CD14-positive monocyte (primary cell): ENCODE results near the gene FNDC3B. TPM values are rescaled to one million over a fixed set of nuclear protein-coding genes. Genes with fewer than 3 reads are reported as not detected.

Experiments
- DNase-seq, 3 donors: peaks; one replicate each; pipeline ENCODE4 v3.0.0-alpha.2; 2011 to 2022
- H2AFZ ChIP-seq: 2 replicates; pipeline ENCODE4 v1.6.0; 2012; ENCODE audit warnings: mild to moderate bottlenecking, low read depth, low read length, inconsistent platforms; ENCODE audit not compliant: insufficient read depth, poor library complexity, severe bottlenecking
- H3K27ac ChIP-seq, 2 donors: 1 replicate in 1 of 2; 2 replicates in 1 of 2; pipeline ENCODE4 v1.5.1; 2012 to 2013; ENCODE audit warnings: low read length in 2 of 2, control low read depth in 1 of 2, inconsistent platforms in 1 of 2, low read depth in 1 of 2, mild to moderate bottlenecking in 1 of 2
- H3K27me3 ChIP-seq, 2 donors: one replicate each; pipeline versions ENCODE4 v1.6.0 to v1.6.1; 2011 to 2013; ENCODE audit warnings: low read length in 2 of 2; ENCODE audit not compliant: control insufficient read depth in 2 of 2, insufficient read depth in 2 of 2
- H3K36me3 ChIP-seq, 2 donors: replicated peaks in 1 of 2; 1 replicate in 1 of 2; 2 replicates in 1 of 2; pipeline versions ENCODE4 v1.5.1 to v1.6.1; 2012 to 2013; ENCODE audit warnings: low read length in 2 of 2, control low read depth in 1 of 2, inconsistent platforms in 1 of 2, mild to moderate bottlenecking in 1 of 2; ENCODE audit not compliant: insufficient read depth in 2 of 2, control insufficient read depth in 1 of 2
- H3K4me1 ChIP-seq, 2 donors: 1 replicate in 1 of 2; 2 replicates in 1 of 2; pipeline versions ENCODE4 v1.5.1 to v1.6.1; 2012 to 2013; ENCODE audit warnings: low read length in 2 of 2, control low read depth in 1 of 2, inconsistent platforms in 1 of 2, mild to moderate bottlenecking in 1 of 2, moderate library complexity in 1 of 2; ENCODE audit not compliant: insufficient read depth in 2 of 2, control insufficient read depth in 1 of 2
- H3K4me2 ChIP-seq: replicated peaks from 2 replicates; pipeline ENCODE3; 2012; ENCODE audit warnings: low read length, moderate library complexity, mild to moderate bottlenecking; ENCODE audit not compliant: poor library complexity, severe bottlenecking; ENCODE audit errors: extremely low read depth
- H3K4me3 ChIP-seq, 3 experiments: fragments of 200-600 bp in 1 of 3; sonication (generic) in 1 of 3; replicated peaks in 1 of 3; 1 replicate in 2 of 3; 2 replicates in 1 of 3; pipeline ENCODE4 v1.5.1; 2011 to 2013; ENCODE audit warnings: low read length in 3 of 3, mild to moderate bottlenecking in 3 of 3, control low read depth in 2 of 3, low read depth in 2 of 3, inconsistent platforms in 1 of 3, moderate library complexity in 1 of 3
- H3K79me2 ChIP-seq: 2 replicates; pipeline ENCODE4 v1.6.0; 2012; ENCODE audit warnings: mild to moderate bottlenecking, control low read depth, inconsistent platforms, low read length, moderate library complexity; ENCODE audit not compliant: insufficient read depth
- H3K9ac ChIP-seq: 2 replicates; pipeline ENCODE4 v1.6.0; 2017; ENCODE audit warnings: low read length, mild to moderate bottlenecking; ENCODE audit not compliant: insufficient read depth, poor library complexity, severe bottlenecking
- H3K9me3 ChIP-seq, 2 donors: replicated peaks in 1 of 2; 1 replicate in 1 of 2; 2 replicates in 1 of 2; pipeline versions ENCODE4 v1.5.1 to v1.6.1; 2012 to 2013; ENCODE audit warnings: low read length in 2 of 2, control low read depth in 1 of 2; ENCODE audit not compliant: control insufficient read depth in 1 of 2, insufficient read depth in 1 of 2
- H4K20me1 ChIP-seq: 2 replicates; pipeline ENCODE4 v1.6.0; 2012; ENCODE audit warnings: mild to moderate bottlenecking, low read length, control low read depth, moderate library complexity; ENCODE audit not compliant: insufficient read depth
- H3K27ac Mint-ChIP-seq, 7 donors: one replicate each; pipeline ENCODE4 v1.8.0; 2020; ENCODE audit warnings: mild to moderate bottlenecking in 7 of 7, mixed read lengths in 7 of 7, moderate library complexity in 6 of 7, inconsistent platforms in 2 of 7
- H3K27me3 Mint-ChIP-seq, 3 donors: one replicate each; pipeline ENCODE4 v1.8.0; 2021 to 2022; ENCODE audit warnings: low read depth in 3 of 3, mild to moderate bottlenecking in 3 of 3, mixed read lengths in 3 of 3, moderate library complexity in 3 of 3, inconsistent platforms in 1 of 3
- H3K36me3 Mint-ChIP-seq, 2 donors: one replicate each; pipeline ENCODE4 v1.8.0; 2020; ENCODE audit warnings: mixed read lengths in 2 of 2, inconsistent platforms in 1 of 2, mild to moderate bottlenecking in 1 of 2
- H3K4me1 Mint-ChIP-seq: one replicate; pipeline ENCODE4 v1.8.0; 2020; ENCODE audit warnings: mild to moderate bottlenecking, mixed read lengths
- H3K4me3 Mint-ChIP-seq, 2 donors: one replicate each; pipeline ENCODE4 v1.8.0; 2020; ENCODE audit warnings: mild to moderate bottlenecking in 2 of 2, mixed read lengths in 2 of 2, moderate library complexity in 1 of 2
- H3K9me3 Mint-ChIP-seq, 7 donors: one replicate each; pipeline ENCODE4 v1.8.0; 2020 to 2022; ENCODE audit warnings: mixed read lengths in 7 of 7, mild to moderate bottlenecking in 6 of 7, moderate library complexity in 6 of 7, inconsistent platforms in 2 of 7
- WGBS: methylation state at CpG from one replicate; pipeline ENCODE4 v1.1.5; 2013; ENCODE audit warnings: missing lambda C conversion rate; ENCODE audit not compliant: insufficient coverage; 5-methylcytosine and 5-hydroxymethylcytosine counted together
- intact Hi-C, 2 donors: fragments of 100-400 bp; cut with micrococcal nuclease; formaldehyde crosslinking; loops; one replicate each; pipeline versions ENCODE4 v1.15.0 to v1.15.1; 2023
- polyA plus RNA-seq, 3 donors: library from polyadenylated mRNA; depleted of rRNA in 1 of 3; unstranded in 2 of 3; stranded (reverse) in 1 of 3; fragments of 300-500 nt in 2 of 3; fragments of >200 nt in 1 of 3; fragmentation: Illumina TruSeq in 2 of 3; gene quantifications; 1 replicate in 2 of 3; 2 replicates in 1 of 3; pipeline ENCODE4 v1.2.3, GENCODE V29; 2012 to 2021
- TF ChIP-seq, protein P1 (sequence below): fragments of 200-600 bp; IDR thresholded peaks from one replicate; pipeline ENCODE4 v1.8.0; 2022; ENCODE audit warnings: antibody characterized with exemption, mild to moderate bottlenecking

The FNDC3B gene
- polyA plus RNA-seq, 3 donors = 19.6 to 36.1 (median 25.7) TPM

DNA sequence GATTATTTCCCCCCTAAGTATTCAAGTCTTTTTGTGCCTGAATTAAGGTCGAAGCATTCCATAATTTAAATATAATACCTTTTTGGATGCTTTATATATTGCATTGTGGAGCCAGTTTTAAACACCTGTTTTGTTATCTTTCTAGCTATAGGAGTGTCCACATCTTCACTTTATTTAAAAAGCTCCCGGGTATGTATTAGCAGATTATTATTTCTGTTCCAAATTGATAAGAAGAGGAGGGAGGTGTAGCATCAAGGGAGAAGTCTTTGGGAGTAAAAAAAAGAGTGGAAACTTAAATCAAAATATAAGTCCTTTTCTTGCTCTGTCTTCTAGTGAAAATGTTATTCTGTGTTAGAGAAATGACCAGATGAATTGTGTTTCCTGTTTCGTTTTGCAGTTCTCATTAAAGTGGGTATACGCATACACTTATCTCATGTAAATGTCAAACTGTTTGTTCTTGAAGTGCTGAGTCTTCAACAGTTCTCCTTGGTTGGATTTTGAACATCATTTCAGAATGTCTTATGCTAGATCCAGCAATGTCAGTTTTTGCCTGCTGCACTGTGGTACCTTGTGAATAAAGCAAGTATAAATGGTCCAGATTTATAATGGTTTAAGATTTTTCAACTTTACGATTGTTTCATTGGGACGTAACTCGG, 105.8 kb downstream of the FNDC3B start:
- 100% methylated on average over 1 of the region's 7 CpGs for WGBS
- DNase-seq = peak in 2 of 3 donors; percentile 42 to 51

DNA sequence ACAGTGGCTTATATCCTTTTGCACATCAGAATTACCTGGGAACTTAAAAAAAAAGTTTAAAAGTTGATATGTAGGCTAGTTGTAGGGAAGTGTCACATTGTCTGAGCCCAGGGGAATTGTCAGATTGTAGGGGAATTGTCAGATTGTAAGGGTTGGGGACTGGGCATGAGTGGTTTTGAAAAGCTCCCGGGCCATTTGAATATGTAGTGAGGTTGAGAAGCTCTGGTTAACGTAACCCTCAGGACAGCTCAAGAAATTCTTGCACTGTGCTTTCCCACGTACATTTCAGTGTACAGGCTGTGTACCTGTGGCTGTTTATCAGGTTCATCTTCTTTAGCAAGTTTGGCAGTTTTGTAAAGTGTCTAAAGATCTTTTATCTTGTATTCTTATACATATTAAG, 107.0 kb downstream of the FNDC3B start:
- H3K79me2 ChIP-seq = peaks cover 100% of the 10 kb centered on the region
- H3K4me1 ChIP-seq = peaks cover 54 to 71% of the 10 kb centered on the region in 2 donors
- no peak overlapping the region for H3K4me3 ChIP-seq
- Mint-ChIP-seq H3K36me3 (peaks cover 0 to 19% of the 10 kb centered on the region in 2 donors), H3K4me3 (no peak overlapping the region), H3K27me3 (no peaks in the 10 kb centered on the region), H3K4me1 (peaks cover 72% of the 10 kb centered on the region), H3K9me3 (peaks cover 0 to 4% (median 0%) of the 10 kb centered on the region in 7 donors), H3K27ac (peak overlapping the region in 6 of 7 donors; percentile 15 to 93 (median 46))
- H4K20me1 ChIP-seq = peaks cover 4% of the 10 kb centered on the region
- TF ChIP-seq, protein P1, sequence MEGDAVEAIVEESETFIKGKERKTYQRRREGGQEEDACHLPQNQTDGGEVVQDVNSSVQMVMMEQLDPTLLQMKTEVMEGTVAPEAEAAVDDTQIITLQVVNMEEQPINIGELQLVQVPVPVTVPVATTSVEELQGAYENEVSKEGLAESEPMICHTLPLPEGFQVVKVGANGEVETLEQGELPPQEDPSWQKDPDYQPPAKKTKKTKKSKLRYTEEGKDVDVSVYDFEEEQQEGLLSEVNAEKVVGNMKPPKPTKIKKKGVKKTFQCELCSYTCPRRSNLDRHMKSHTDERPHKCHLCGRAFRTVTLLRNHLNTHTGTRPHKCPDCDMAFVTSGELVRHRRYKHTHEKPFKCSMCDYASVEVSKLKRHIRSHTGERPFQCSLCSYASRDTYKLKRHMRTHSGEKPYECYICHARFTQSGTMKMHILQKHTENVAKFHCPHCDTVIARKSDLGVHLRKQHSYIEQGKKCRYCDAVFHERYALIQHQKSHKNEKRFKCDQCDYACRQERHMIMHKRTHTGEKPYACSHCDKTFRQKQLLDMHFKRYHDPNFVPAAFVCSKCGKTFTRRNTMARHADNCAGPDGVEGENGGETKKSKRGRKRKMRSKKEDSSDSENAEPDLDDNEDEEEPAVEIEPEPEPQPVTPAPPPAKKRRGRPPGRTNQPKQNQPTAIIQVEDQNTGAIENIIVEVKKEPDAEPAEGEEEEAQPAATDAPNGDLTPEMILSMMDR = no peak
- DNase-seq = no peak
- no peaks in the 10 kb centered on the region for H3K9me3 ChIP-seq
- no peak overlapping the region for H3K9ac ChIP-seq
- H3K36me3 ChIP-seq = no peaks in the 10 kb centered on the region
- no peaks in the 10 kb centered on the region for H3K27me3 ChIP-seq
- intact Hi-C loops = no loop called here
- no peak overlapping the region for H2AFZ ChIP-seq
- 83% methylated on average over 2 of the region's 3 CpGs for WGBS
- peak overlapping the region in 1 of 2 donors; percentile 59 for H3K27ac ChIP-seq
- H3K4me2 ChIP-seq = no peak overlapping the region

More for the DNA sequence above, 105.8 kb downstream of the FNDC3B start:
- Mint-ChIP-seq H3K36me3 (peaks cover 2 to 25% of the 10 kb centered on the region in 2 donors), H3K9me3 (peaks cover 0 to 4% (median 0%) of the 10 kb centered on the region in 7 donors), H3K4me1 (peaks cover 78% of the 10 kb centered on the region), H3K27ac (peak overlapping the region; percentile 87 to 95 (median 91)), H3K27me3 (no peaks in the 10 kb centered on the region), H3K4me3 (peak overlapping the region; percentile 64)
- no peaks in the 10 kb centered on the region for H3K36me3 ChIP-seq
- H3K9ac ChIP-seq = peak overlapping the region; percentile 11
- no peaks in the 10 kb centered on the region for H3K27me3 ChIP-seq
- H3K4me1 ChIP-seq = peaks cover 66 to 83% of the 10 kb centered on the region in 2 donors
- peak overlapping the region in 2 of 3 experiments; percentile 16 to 45 for H3K4me3 ChIP-seq
- H3K4me2 ChIP-seq = peak overlapping the region; percentile 51
- peak overlapping the region in 1 of 2 donors; percentile 84 for H3K27ac ChIP-seq
- TF ChIP-seq, protein P1 = no peak
- peaks cover 4% of the 10 kb centered on the region for H4K20me1 ChIP-seq
- intact Hi-C loops = no loop called here
- peaks cover 100% of the 10 kb centered on the region for H3K79me2 ChIP-seq
- H2AFZ ChIP-seq = no peak overlapping the region
- H3K9me3 ChIP-seq = no peaks in the 10 kb centered on the region
